ENCODE measurements around the gene MTM1. TPM values are rescaled to one million over a fixed set of nuclear protein-coding genes. Genes with fewer than 3 reads are reported as not detected.

Gene MTM1
- total RNA-seq, 1 donor, result 9.8 TPM

DNA sequence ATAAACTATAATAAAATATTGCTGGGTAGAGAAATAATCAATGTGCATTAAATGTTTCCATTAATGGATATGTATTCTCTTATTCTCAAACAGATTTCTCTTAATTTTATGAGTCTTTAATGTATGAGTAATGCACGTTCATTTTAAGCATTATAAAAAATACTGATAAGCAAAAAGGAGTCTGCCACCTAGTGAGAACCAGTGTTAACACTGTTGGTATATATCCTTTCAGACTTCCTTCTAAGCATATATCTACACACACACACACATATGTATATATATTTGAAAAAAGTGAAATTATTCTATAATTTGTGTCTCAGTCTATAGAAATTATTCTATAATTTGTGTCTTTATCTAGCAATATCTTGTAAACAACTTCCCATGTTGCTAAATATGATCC is 74.8 kb downstream of the MTM1 start:
- Histone ChIP-seq H3K27me3 (ENCODE audit: insufficient read depth, low read length) (no peaks in the 10 kb centered on the region), H4K20me1 (ENCODE audit: insufficient read depth, low read length) (no peaks in the 10 kb centered on the region), H3K4me3 (ENCODE audit: insufficient read depth, low read length) (no peak overlapping the region), H3K79me2 (ENCODE audit: insufficient read depth, low read length) (no peaks in the 10 kb centered on the region), H3K36me3 (ENCODE audit: insufficient read depth, low read length) (peaks cover 5% of the 10 kb centered on the region), H3K4me2 (ENCODE audit: insufficient read depth, low read length) (no peak overlapping the region), H3K27ac (ENCODE audit: low read depth, low read length) (no peak overlapping the region), H3K4me1 (ENCODE audit: insufficient read depth, low read length) (no peaks in the 10 kb centered on the region), H3K9me3 (ENCODE audit: low read depth, low read length) (no peaks in the 10 kb centered on the region), H2AFZ (ENCODE audit: low read length) (no peak overlapping the region)
- DNase-seq (ENCODE audit: insufficient read length, low spot score, missing footprints), result no peak
- TF ChIP-seq, protein P1, sequence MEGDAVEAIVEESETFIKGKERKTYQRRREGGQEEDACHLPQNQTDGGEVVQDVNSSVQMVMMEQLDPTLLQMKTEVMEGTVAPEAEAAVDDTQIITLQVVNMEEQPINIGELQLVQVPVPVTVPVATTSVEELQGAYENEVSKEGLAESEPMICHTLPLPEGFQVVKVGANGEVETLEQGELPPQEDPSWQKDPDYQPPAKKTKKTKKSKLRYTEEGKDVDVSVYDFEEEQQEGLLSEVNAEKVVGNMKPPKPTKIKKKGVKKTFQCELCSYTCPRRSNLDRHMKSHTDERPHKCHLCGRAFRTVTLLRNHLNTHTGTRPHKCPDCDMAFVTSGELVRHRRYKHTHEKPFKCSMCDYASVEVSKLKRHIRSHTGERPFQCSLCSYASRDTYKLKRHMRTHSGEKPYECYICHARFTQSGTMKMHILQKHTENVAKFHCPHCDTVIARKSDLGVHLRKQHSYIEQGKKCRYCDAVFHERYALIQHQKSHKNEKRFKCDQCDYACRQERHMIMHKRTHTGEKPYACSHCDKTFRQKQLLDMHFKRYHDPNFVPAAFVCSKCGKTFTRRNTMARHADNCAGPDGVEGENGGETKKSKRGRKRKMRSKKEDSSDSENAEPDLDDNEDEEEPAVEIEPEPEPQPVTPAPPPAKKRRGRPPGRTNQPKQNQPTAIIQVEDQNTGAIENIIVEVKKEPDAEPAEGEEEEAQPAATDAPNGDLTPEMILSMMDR (IDR thresholded peaks at IDR 0.05; ENCODE audit: extremely low read depth, low read depth, low read length), result peak; percentile 34

DNA sequence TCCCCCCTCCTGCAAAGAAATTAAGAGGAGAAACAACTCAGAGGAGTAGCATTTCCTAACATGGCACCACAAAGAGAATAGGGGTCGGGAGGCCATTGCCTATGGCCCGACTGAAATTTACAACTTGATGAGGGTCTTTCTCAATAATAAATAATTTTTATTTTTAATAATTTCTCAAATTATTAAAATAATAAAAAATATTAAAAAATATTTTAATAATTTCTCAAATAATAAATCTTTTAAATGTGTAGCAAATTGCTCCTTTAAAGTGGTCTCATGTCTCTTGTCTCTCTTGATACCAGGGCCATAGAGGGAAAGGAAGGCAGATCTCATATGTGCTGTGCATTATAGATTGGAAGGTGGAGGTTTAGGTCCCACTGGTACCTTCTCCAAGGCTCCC is 75.5 kb downstream of the MTM1 start:
- H4K20me1 ChIP-seq (ENCODE audit: insufficient read depth, low read length), result no peaks in the 10 kb centered on the region
- no peak overlapping the region for H3K4me3 ChIP-seq (ENCODE audit: insufficient read depth, low read length)
- H3K27ac ChIP-seq (ENCODE audit: low read depth, low read length), result no peak overlapping the region
- H2AFZ ChIP-seq (ENCODE audit: low read length), result no peak overlapping the region
- peaks cover under 1% of the 10 kb centered on the region for H3K4me1 ChIP-seq (ENCODE audit: insufficient read depth, low read length)
- no peaks in the 10 kb centered on the region for H3K79me2 ChIP-seq (ENCODE audit: insufficient read depth, low read length)
- no peak overlapping the region for H3K4me2 ChIP-seq (ENCODE audit: insufficient read depth, low read length)
- TF ChIP-seq, protein P1 (IDR thresholded peaks at IDR 0.05; ENCODE audit: extremely low read depth, low read depth, low read length), result no peak
- no peaks in the 10 kb centered on the region for H3K27me3 ChIP-seq (ENCODE audit: insufficient read depth, low read length)
- H3K9me3 ChIP-seq (ENCODE audit: low read depth, low read length), result no peaks in the 10 kb centered on the region
- DNase-seq (ENCODE audit: insufficient read length, low spot score, missing footprints), result no peak
- H3K36me3 ChIP-seq (ENCODE audit: insufficient read depth, low read length), result peaks cover 5% of the 10 kb centered on the region

DNA sequence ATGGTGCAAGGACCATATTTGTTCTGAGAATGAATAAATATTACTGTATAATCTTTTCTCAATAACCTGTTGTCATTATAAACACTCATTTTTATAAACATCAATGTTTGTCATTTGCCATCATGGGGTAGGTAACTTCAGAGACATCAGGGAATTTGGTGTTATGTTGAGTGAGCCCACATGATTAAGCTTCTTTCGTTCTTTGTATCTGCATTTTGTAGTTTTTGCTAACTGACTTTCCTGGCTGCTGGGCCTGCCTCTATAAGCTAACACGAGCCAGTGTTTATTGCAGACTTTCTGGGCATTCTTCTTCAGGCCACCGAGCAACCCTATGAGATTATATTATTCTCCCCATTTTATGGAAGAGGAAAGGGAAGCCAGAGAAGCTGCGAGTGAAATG is 76.0 kb downstream of the MTM1 start:
- no peaks in the 10 kb centered on the region for H3K79me2 ChIP-seq (ENCODE audit: insufficient read depth, low read length)
- H4K20me1 ChIP-seq (ENCODE audit: insufficient read depth, low read length), result no peaks in the 10 kb centered on the region
- no peaks in the 10 kb centered on the region for H3K27me3 ChIP-seq (ENCODE audit: insufficient read depth, low read length)
- H3K36me3 ChIP-seq (ENCODE audit: insufficient read depth, low read length), result peaks cover 5% of the 10 kb centered on the region
- no peak overlapping the region for H2AFZ ChIP-seq (ENCODE audit: low read length)
- no peak overlapping the region for H3K27ac ChIP-seq (ENCODE audit: low read depth, low read length)
- no peak overlapping the region for H3K4me2 ChIP-seq (ENCODE audit: insufficient read depth, low read length)
- no peak for DNase-seq (ENCODE audit: insufficient read length, low spot score, missing footprints)
- TF ChIP-seq, protein P1 (IDR thresholded peaks at IDR 0.05; ENCODE audit: extremely low read depth, low read depth, low read length), result no peak
- no peaks in the 10 kb centered on the region for H3K9me3 ChIP-seq (ENCODE audit: low read depth, low read length)
- H3K4me1 ChIP-seq (ENCODE audit: insufficient read depth, low read length), result peaks cover 3% of the 10 kb centered on the region
- H3K4me3 ChIP-seq (ENCODE audit: insufficient read depth, low read length), result no peak overlapping the region

DNA sequence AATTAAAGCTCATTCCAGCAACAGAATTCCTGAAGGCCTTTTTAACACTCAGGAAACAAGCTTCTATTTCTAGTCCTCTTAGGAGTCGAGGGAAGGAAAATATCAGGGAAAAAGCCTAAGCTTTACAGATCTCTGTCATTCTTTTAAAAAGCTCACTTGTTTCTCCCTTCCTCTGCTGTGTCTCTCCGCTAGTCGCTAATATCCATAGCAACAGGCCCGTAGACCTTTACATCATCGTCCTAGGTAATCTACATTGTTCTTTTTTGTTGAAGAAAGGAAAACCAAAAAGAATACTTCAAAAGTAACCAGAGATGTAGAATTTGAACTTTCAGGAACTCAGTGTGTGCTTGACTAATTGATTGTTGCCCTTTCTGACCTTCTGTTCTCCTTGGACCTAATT is 78.9 kb downstream of the MTM1 start:
- no peak for DNase-seq (ENCODE audit: insufficient read length, low spot score, missing footprints)
- Histone ChIP-seq H3K27me3 (ENCODE audit: insufficient read depth, low read length) (no peaks in the 10 kb centered on the region), H2AFZ (ENCODE audit: low read length) (no peak overlapping the region), H3K9me3 (ENCODE audit: low read depth, low read length) (no peaks in the 10 kb centered on the region), H3K4me1 (ENCODE audit: insufficient read depth, low read length) (peaks cover 3% of the 10 kb centered on the region), H3K27ac (ENCODE audit: low read depth, low read length) (no peak overlapping the region), H3K79me2 (ENCODE audit: insufficient read depth, low read length) (no peaks in the 10 kb centered on the region), H3K4me3 (ENCODE audit: insufficient read depth, low read length) (no peak overlapping the region), H4K20me1 (ENCODE audit: insufficient read depth, low read length) (no peaks in the 10 kb centered on the region), H3K4me2 (ENCODE audit: insufficient read depth, low read length) (no peak overlapping the region), H3K36me3 (ENCODE audit: insufficient read depth, low read length) (no peaks in the 10 kb centered on the region)
- TF ChIP-seq, protein P1 (IDR thresholded peaks at IDR 0.05; ENCODE audit: extremely low read depth, low read depth, low read length), result no peak
